Measurements from ENCODE around the gene HLA-A. TPM values are rescaled to one million over a fixed set of nuclear protein-coding genes. Genes with fewer than 3 reads are reported as not detected.
A peak's percentile ranks its signal among the peaks of the same experiment; 100 is the strongest.

The HLA-A gene
- total RNA-seq, 1 experiment from 2014 or later, result 251 TPM

DNA sequence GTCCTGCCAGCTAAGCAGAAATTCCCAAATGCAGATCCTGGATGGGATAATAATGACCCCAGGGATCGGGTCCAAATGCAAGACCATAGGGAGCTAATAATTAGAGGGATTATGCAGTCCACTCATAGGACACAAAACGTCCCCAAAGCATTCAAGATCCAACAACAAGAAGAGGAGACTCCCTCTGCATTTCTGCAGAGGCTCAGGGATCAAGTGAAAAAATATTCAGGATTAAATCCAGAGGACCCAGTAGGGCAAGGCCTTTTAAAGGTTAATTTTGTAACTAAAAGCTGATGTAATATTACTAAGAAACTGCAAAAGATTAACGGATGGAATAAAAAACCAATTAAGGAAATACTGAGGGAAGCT is 22.2 kb downstream of the HLA-A start:
- Histone ChIP-seq H3K9me3 (ENCODE audit: control insufficient read depth in 1 of 2, insufficient read depth in 1 of 2, low read depth in 1 of 2, low read length in 2 of 2) (no peaks in the 10 kb centered on the region), H3K9me2 (ENCODE audit: insufficient read depth) (no peaks in the 10 kb centered on the region), H3K27ac (ENCODE audit: low read depth, low read length) (peak overlapping the region; percentile 86), H3K9ac (ENCODE audit: low read length) (peak overlapping the region; percentile 49), H2AFZ (ENCODE audit: low read depth, low read length, poor library complexity, severe bottlenecking) (no peak overlapping the region), H3K79me2 (ENCODE audit: insufficient read depth, low read length) (no peaks in the 10 kb centered on the region), H3K36me3 (ENCODE audit: control insufficient read depth in 1 of 2, insufficient read depth in 2 of 2, low read length in 2 of 2) (no peaks in the 10 kb centered on the region), H3K4me3 (replicated peaks in 1 of 2; ENCODE audit: low read depth in 1 of 2, low read length in 2 of 2) (peak overlapping the region; percentile 47 to 50), H4K20me1 (ENCODE audit: insufficient read depth) (no peaks in the 10 kb centered on the region), H3K4me2 (ENCODE audit: low read length) (peak overlapping the region; percentile 74), H3K4me1 (ENCODE audit: control insufficient read depth in 1 of 2, insufficient read depth in 2 of 2, low read length in 2 of 2) (peaks cover 41 to 62% of the 10 kb centered on the region in 2 experiments), H3K27me3 (ENCODE audit: insufficient read depth, low read length) (no peaks in the 10 kb centered on the region)
- TF ChIP-seq, protein P1, sequence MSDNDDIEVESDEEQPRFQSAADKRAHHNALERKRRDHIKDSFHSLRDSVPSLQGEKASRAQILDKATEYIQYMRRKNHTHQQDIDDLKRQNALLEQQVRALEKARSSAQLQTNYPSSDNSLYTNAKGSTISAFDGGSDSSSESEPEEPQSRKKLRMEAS (IDR thresholded peaks at IDR 0.05), result no peak
- TF ChIP-seq FOSL1 (IDR thresholded peaks at IDR 0.05; ENCODE audit: low read depth) (no peak), CBX3 (IDR thresholded peaks at IDR 0.05; ENCODE audit: low read depth) (no peak), ELF1 (IDR thresholded peaks at IDR 0.05; ENCODE audit: borderline replicate concordance, low read depth) (no peak), JUND (IDR thresholded peaks at IDR 0.05) (no peak), ZNF274 (IDR thresholded peaks at IDR 0.05; ENCODE audit: low read depth, low read length) (no peak), EZH2 (IDR thresholded peaks at IDR 0.05) (no peak), SIN3A (IDR thresholded peaks at IDR 0.05; ENCODE audit: low read depth) (no peak), POLR2A (IDR thresholded peaks at IDR 0.05; ENCODE audit: borderline replicate concordance, extremely low read depth, insufficient read depth, insufficient read length) (no peak), EGR1 (IDR thresholded peaks at IDR 0.05; ENCODE audit: low read depth) (no peak), SP1 (IDR thresholded peaks at IDR 0.05; ENCODE audit: low read depth) (no peak), RAD21 (IDR thresholded peaks at IDR 0.05; ENCODE audit: low read depth) (no peak), CEBPB (IDR thresholded peaks at IDR 0.05; ENCODE audit: low read depth) (no peak), YY1 (IDR thresholded peaks at IDR 0.05; ENCODE audit: extremely low read depth, insufficient replicate concordance, low read depth, low read length) (no peak), POLR2AphosphoS5 (IDR thresholded peaks at IDR 0.05; ENCODE audit: low read depth, low read length) (no peak), TCF7L2 (IDR thresholded peaks at IDR 0.05; ENCODE audit: borderline replicate concordance, extremely low read depth, insufficient read depth, insufficient read length) (no peak)
- TF ChIP-seq, protein P2, sequence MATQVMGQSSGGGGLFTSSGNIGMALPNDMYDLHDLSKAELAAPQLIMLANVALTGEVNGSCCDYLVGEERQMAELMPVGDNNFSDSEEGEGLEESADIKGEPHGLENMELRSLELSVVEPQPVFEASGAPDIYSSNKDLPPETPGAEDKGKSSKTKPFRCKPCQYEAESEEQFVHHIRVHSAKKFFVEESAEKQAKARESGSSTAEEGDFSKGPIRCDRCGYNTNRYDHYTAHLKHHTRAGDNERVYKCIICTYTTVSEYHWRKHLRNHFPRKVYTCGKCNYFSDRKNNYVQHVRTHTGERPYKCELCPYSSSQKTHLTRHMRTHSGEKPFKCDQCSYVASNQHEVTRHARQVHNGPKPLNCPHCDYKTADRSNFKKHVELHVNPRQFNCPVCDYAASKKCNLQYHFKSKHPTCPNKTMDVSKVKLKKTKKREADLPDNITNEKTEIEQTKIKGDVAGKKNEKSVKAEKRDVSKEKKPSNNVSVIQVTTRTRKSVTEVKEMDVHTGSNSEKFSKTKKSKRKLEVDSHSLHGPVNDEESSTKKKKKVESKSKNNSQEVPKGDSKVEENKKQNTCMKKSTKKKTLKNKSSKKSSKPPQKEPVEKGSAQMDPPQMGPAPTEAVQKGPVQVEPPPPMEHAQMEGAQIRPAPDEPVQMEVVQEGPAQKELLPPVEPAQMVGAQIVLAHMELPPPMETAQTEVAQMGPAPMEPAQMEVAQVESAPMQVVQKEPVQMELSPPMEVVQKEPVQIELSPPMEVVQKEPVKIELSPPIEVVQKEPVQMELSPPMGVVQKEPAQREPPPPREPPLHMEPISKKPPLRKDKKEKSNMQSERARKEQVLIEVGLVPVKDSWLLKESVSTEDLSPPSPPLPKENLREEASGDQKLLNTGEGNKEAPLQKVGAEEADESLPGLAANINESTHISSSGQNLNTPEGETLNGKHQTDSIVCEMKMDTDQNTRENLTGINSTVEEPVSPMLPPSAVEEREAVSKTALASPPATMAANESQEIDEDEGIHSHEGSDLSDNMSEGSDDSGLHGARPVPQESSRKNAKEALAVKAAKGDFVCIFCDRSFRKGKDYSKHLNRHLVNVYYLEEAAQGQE (IDR thresholded peaks at IDR 0.05; ENCODE audit: low read depth), result no peak
- TF ChIP-seq, protein P3, sequence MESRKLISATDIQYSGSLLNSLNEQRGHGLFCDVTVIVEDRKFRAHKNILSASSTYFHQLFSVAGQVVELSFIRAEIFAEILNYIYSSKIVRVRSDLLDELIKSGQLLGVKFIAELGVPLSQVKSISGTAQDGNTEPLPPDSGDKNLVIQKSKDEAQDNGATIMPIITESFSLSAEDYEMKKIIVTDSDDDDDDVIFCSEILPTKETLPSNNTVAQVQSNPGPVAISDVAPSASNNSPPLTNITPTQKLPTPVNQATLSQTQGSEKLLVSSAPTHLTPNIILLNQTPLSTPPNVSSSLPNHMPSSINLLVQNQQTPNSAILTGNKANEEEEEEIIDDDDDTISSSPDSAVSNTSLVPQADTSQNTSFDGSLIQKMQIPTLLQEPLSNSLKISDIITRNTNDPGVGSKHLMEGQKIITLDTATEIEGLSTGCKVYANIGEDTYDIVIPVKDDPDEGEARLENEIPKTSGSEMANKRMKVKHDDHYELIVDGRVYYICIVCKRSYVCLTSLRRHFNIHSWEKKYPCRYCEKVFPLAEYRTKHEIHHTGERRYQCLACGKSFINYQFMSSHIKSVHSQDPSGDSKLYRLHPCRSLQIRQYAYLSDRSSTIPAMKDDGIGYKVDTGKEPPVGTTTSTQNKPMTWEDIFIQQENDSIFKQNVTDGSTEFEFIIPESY (IDR thresholded peaks at IDR 0.05; ENCODE audit: extremely low read depth, insufficient replicate concordance, low read length), result no peak
- TF ChIP-seq, protein P4, sequence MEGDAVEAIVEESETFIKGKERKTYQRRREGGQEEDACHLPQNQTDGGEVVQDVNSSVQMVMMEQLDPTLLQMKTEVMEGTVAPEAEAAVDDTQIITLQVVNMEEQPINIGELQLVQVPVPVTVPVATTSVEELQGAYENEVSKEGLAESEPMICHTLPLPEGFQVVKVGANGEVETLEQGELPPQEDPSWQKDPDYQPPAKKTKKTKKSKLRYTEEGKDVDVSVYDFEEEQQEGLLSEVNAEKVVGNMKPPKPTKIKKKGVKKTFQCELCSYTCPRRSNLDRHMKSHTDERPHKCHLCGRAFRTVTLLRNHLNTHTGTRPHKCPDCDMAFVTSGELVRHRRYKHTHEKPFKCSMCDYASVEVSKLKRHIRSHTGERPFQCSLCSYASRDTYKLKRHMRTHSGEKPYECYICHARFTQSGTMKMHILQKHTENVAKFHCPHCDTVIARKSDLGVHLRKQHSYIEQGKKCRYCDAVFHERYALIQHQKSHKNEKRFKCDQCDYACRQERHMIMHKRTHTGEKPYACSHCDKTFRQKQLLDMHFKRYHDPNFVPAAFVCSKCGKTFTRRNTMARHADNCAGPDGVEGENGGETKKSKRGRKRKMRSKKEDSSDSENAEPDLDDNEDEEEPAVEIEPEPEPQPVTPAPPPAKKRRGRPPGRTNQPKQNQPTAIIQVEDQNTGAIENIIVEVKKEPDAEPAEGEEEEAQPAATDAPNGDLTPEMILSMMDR (IDR thresholded peaks at IDR 0.05 in 2 of 3, conservative IDR thresholded peaks at IDR 0.05 in 1 of 3; ENCODE audit: borderline replicate concordance in 1 of 3, insufficient read depth in 1 of 3, low read depth in 2 of 3, low read length in 2 of 3), result no peak
- CTCF ChIA-PET, result interaction anchor here (0.8 kb wide), 1 partner anchor 116 kb away, joined by 3 read pairs; no protein-coding TSS in a partner anchor
- TSS peak; percentile 86 for BruUV-seq (replicated peaks)
- intact Hi-C loops (cut with micrococcal nuclease), result no loop called here
- RAD21 ChIA-PET (ENCODE audit: low non-redundant PET in 1 of 2, low total read pairs in 2 of 2, uncharacterized antibody in 2 of 2, unreplicated experiment in 2 of 2), result no interaction called here
- 0 out of 2 replicates have a peak, but pooled peaks have one; percentile 2 for ATAC-seq
- POLR2A ChIA-PET, result interaction anchor here (1.0 to 2.2 kb wide), 4 partner anchors 11 to 17 kb away, joined by 5 to 8 read pairs (median 7); no protein-coding TSS in a partner anchor
- DNase-seq (ENCODE audit: low read depth, low spot score), result no peak

Measured in HCT116 (cell line).